ENCODE results near the gene TTLL7.

Gene TTLL7
- total RNA-seq: 0.04 to 0.84 reads per million in 2 experiments

- no peak for DNase-seq (ENCODE audit: low read depth)
Observed at GRCh38 chr1:83998498-83999315, at the start of gene TTLL7. TSS of gene TTLL7 (minus strand) at chr1:83999132. CDS start at chr1:83952211, 46,921 bp downstream.

GRCh38 chr1:84042461-84042860, 43.5 kb upstream of the TTLL7 start:
- no peak for DNase-seq (ENCODE audit: low read depth)

GRCh38 chr1:84037758-84038611, 39.1 kb upstream of the TTLL7 start:
- DNase-seq (ENCODE audit: low read depth): no peak

GRCh38 chr1:84031802-84032327, 32.9 kb upstream of the TTLL7 start:
- DNase-seq (ENCODE audit: low read depth): no peak

GRCh38 chr1:84027368-84027767, 28.4 kb upstream of the TTLL7 start:
- no peak for DNase-seq (ENCODE audit: low read depth)

GRCh38 chr1:84025966-84026365, 27.0 kb upstream of the TTLL7 start:
- no peak for DNase-seq (ENCODE audit: low read depth)

- no peak for DNase-seq (ENCODE audit: low read depth)
Observed at GRCh38 chr1:84021822-84022221, 22.9 kb upstream of the TTLL7 start.

GRCh38 chr1:84020151-84020550, 21.2 kb upstream of the TTLL7 start:
- no peak for DNase-seq (ENCODE audit: low read depth)

GRCh38 chr1:84019217-84019616, 20.3 kb upstream of the TTLL7 start:
- no peak for DNase-seq (ENCODE audit: low read depth)

GRCh38 chr1:84013708-84014107, 14.8 kb upstream of the TTLL7 start:
- DNase-seq (ENCODE audit: low read depth): no peak

GRCh38 chr1:84012018-84012417, 13.1 kb upstream of the TTLL7 start:
- DNase-seq (ENCODE audit: low read depth): no peak

GRCh38 chr1:84010136-84010535, 11.2 kb upstream of the TTLL7 start:
- no peak for DNase-seq (ENCODE audit: low read depth)

GRCh38 chr1:84008631-84009030, 9.7 kb upstream of the TTLL7 start:
- no peak for DNase-seq (ENCODE audit: low read depth)

- DNase-seq (ENCODE audit: low read depth): no peak
Observed at GRCh38 chr1:84006591-84006990, 7.7 kb upstream of the TTLL7 start.

GRCh38 chr1:84001501-84001900, 2.6 kb upstream of the TTLL7 start:
- no peak for DNase-seq (ENCODE audit: low read depth)

- DNase-seq (ENCODE audit: low read depth): no peak
Observed at GRCh38 chr1:84000954-84001495, 2.1 kb upstream of the TTLL7 start.

- no peak for DNase-seq (ENCODE audit: low read depth)
Observed at GRCh38 chr1:84000196-84000885, 1.4 kb upstream of the TTLL7 start.

- DNase-seq (ENCODE audit: low read depth): no peak
Observed at GRCh38 chr1:83999316-83999819, 436 bp upstream of the TTLL7 start.

GRCh38 chr1:83998205-83998497, 781 bp downstream of the TTLL7 start:
- DNase-seq (ENCODE audit: low read depth): no peak

- DNase-seq (ENCODE audit: low read depth): no peak
Observed at GRCh38 chr1:83997631-83998030, 1.3 kb downstream of the TTLL7 start.

- no peak for DNase-seq (ENCODE audit: low read depth)
Observed at GRCh38 chr1:83996621-83997020, 2.3 kb downstream of the TTLL7 start.

GRCh38 chr1:83996191-83996590, 2.7 kb downstream of the TTLL7 start:
- no peak for DNase-seq (ENCODE audit: low read depth)
